H1 (cell line): ENCODE measurements around the gene KCNC3. TPM values are rescaled to one million over a fixed set of nuclear protein-coding genes. Genes with fewer than 3 reads are reported as not detected.

ENCODE experiments used
- CTCF ChIA-PET: fragments of 300-600 bp; sonication (Branson Sonifier 250); formaldehyde crosslinking; loops from one replicate; lab custom pipeline; 2021; ENCODE audit not compliant: partially characterized antibody; lab: Charles Lee
- POLR2A ChIA-PET: fragments of 300-600 bp; sonication (Branson Sonifier 250); formaldehyde crosslinking; loops from one replicate; lab custom pipeline; 2021; ENCODE audit warnings: inconsistent platforms; ENCODE audit not compliant: partially characterized antibody; lab: Charles Lee
- DNase-seq, 2 experiments: peaks; one replicate each; pipeline versions ENCODE4 v3.0.0 to v3.0.0-alpha.2; 2010 to 2022; ENCODE audit warnings: low spot score in 2 of 2, low read depth in 1 of 2, mixed read lengths in 1 of 2
- FAIRE-seq: peaks from 2 replicates; lab custom pipeline; 2011; peaks lifted over from hg19 to GRCh38; lab: Jason Lieb, UNC
- H2AFZ ChIP-seq: 2 replicates; pipeline ENCODE4 v1.8.1; 2012; ENCODE audit warnings: low read length, inconsistent platforms
- H2AK5ac ChIP-seq: 2 replicates; pipeline ENCODE4 v1.6.1; 2013; ENCODE audit warnings: low read depth, low read length
- H2BK120ac ChIP-seq: replicated peaks from 2 replicates; pipeline ENCODE3; 2013; ENCODE audit warnings: low read depth, low read length, inconsistent platforms
- H2BK12ac ChIP-seq: 2 replicates; pipeline ENCODE4 v1.6.1; 2013; ENCODE audit warnings: low read depth, low read length
- H2BK15ac ChIP-seq: 2 replicates; pipeline ENCODE4 v1.6.1; 2013; ENCODE audit warnings: low read length
- H2BK20ac ChIP-seq: 2 replicates; pipeline ENCODE4 v1.6.1; 2013; ENCODE audit warnings: low read length
- H2BK5ac ChIP-seq: 2 replicates; pipeline ENCODE4 v1.6.1; 2013; ENCODE audit warnings: low read depth, low read length
- H3K14ac ChIP-seq: 2 replicates; pipeline ENCODE4 v1.6.1; 2013; ENCODE audit warnings: inconsistent platforms; ENCODE audit not compliant: insufficient read length
- H3K18ac ChIP-seq: 2 replicates; pipeline ENCODE4 v1.6.1; 2013; ENCODE audit warnings: low read length; ENCODE audit errors: extremely low read depth
- H3K23ac ChIP-seq: 2 replicates; pipeline ENCODE4 v1.6.1; 2013; ENCODE audit warnings: inconsistent platforms; ENCODE audit not compliant: insufficient read length
- H3K23me2 ChIP-seq: 2 replicates; pipeline ENCODE4 v1.6.1; 2013; ENCODE audit warnings: low read depth, low read length
- H3K27ac ChIP-seq: 2 replicates; pipeline ENCODE4 v1.6.1; 2011; ENCODE audit warnings: low read depth, low read length, inconsistent platforms
- H3K27me3 ChIP-seq, 4 experiments: replicated peaks in 1 of 4; 1 replicate in 1 of 4; 2 replicates in 3 of 4; pipeline versions ENCODE4 v1.6.1 to v1.8.1; 2011 to 2013; ENCODE audit warnings: low read length in 3 of 4, mild to moderate bottlenecking in 3 of 4, inconsistent platforms in 2 of 4, mixed read lengths in 2 of 4, moderate library complexity in 1 of 4; ENCODE audit not compliant: control insufficient read depth in 3 of 4, insufficient read depth in 3 of 4; ENCODE audit errors: extremely low read depth in 1 of 4
- H3K36me3 ChIP-seq, 4 experiments: 2 replicates each; pipeline versions ENCODE4 v1.6.1 to v1.8.1; 2011 to 2013; ENCODE audit warnings: mild to moderate bottlenecking in 4 of 4, low read length in 3 of 4, moderate library complexity in 2 of 4, control low read depth in 1 of 4, inconsistent platforms in 1 of 4; ENCODE audit not compliant: insufficient read depth in 4 of 4, control insufficient read depth in 2 of 4
- H3K4ac ChIP-seq: replicated peaks from 2 replicates; pipeline ENCODE3; 2013; ENCODE audit warnings: low read length, low read depth, mixed read lengths, inconsistent platforms; ENCODE audit not compliant: insufficient read length
- H3K4me1 ChIP-seq, 4 experiments: replicated peaks in 1 of 4; 1 replicate in 1 of 4; 2 replicates in 3 of 4; pipeline versions ENCODE4 v1.6.1 to v1.8.1; 2011 to 2013; ENCODE audit warnings: low read length in 3 of 4, inconsistent platforms in 2 of 4, mixed read lengths in 1 of 4; ENCODE audit not compliant: insufficient read depth in 4 of 4, control insufficient read depth in 3 of 4
- H3K4me2 ChIP-seq, 2 experiments: 2 replicates each; pipeline versions ENCODE4 v1.6.1 to v1.8.1; 2011 to 2013; ENCODE audit warnings: low read depth in 2 of 2, low read length in 2 of 2, control low read depth in 1 of 2, inconsistent platforms in 1 of 2, mild to moderate bottlenecking in 1 of 2; ENCODE audit not compliant: insufficient read depth in 1 of 2
- H3K4me3 ChIP-seq, 4 experiments: fragments of 200-600, 300-600 bp in 1 of 4; sonication (generic), shearing (Covaris generic), sonication (Bioruptor Twin) in 1 of 4; 2 replicates each; pipeline versions ENCODE4 v1.5.1 to v1.8.1; 2011 to 2016; ENCODE audit warnings: low read length in 4 of 4, low read depth in 3 of 4, control low read depth in 2 of 4, inconsistent platforms in 2 of 4, mild to moderate bottlenecking in 2 of 4, mixed read lengths in 1 of 4, moderate library complexity in 1 of 4; ENCODE audit not compliant: insufficient read depth in 2 of 4; ENCODE audit errors: extremely low read depth in 1 of 4
- H3K56ac ChIP-seq: replicated peaks from 2 replicates; pipeline ENCODE3; 2013; ENCODE audit warnings: low read depth, mild to moderate bottlenecking, mixed read lengths, low read length, inconsistent platforms; ENCODE audit not compliant: insufficient read length
- H3K79me1 ChIP-seq: 2 replicates; pipeline ENCODE4 v1.6.1; 2013; ENCODE audit warnings: low read depth, low read length, control low read depth
- H3K79me2 ChIP-seq, 2 experiments: 2 replicates each; pipeline versions ENCODE4 v1.6.1 to v1.8.1; 2012 to 2013; ENCODE audit warnings: low read length in 2 of 2, mild to moderate bottlenecking in 2 of 2, inconsistent platforms in 1 of 2; ENCODE audit not compliant: insufficient read depth in 2 of 2, control insufficient read depth in 1 of 2
- H3K9ac ChIP-seq, 4 experiments: replicated peaks in 1 of 4; 1 replicate in 1 of 4; 2 replicates in 3 of 4; pipeline versions ENCODE4 v1.6.1 to v1.8.1; 2011 to 2013; ENCODE audit warnings: low read depth in 3 of 4, low read length in 3 of 4, control low read depth in 2 of 4, mild to moderate bottlenecking in 2 of 4, moderate library complexity in 2 of 4, inconsistent platforms in 1 of 4; ENCODE audit errors: extremely low read depth in 1 of 4
- H3K9me3 ChIP-seq, 2 experiments: 2 replicates each; pipeline versions ENCODE4 v1.6.1 to v1.8.1; 2012 to 2013; ENCODE audit warnings: mild to moderate bottlenecking in 2 of 2, moderate library complexity in 2 of 2, control low read depth in 1 of 2, inconsistent platforms in 1 of 2, low read depth in 1 of 2, low read length in 1 of 2, mixed read lengths in 1 of 2; ENCODE audit not compliant: insufficient read depth in 2 of 2
- H4K20me1 ChIP-seq, 2 experiments: replicated peaks in 1 of 2; 2 replicates each; pipeline versions ENCODE3 to v1.8.1; 2011 to 2013; ENCODE audit warnings: inconsistent platforms in 2 of 2, low read length in 2 of 2, mild to moderate bottlenecking in 1 of 2; ENCODE audit not compliant: insufficient read depth in 2 of 2, control insufficient read depth in 1 of 2
- H4K5ac ChIP-seq: 2 replicates; pipeline ENCODE4 v1.6.1; 2013; ENCODE audit warnings: low read length, low read depth, mixed read lengths, inconsistent platforms; ENCODE audit not compliant: insufficient read length
- H4K8ac ChIP-seq: 2 replicates; pipeline ENCODE4 v1.8.0; 2013; ENCODE audit warnings: mild to moderate bottlenecking, moderate library complexity, low read length, inconsistent platforms; ENCODE audit not compliant: insufficient read depth; ENCODE audit errors: extremely low read depth
- H4K91ac ChIP-seq: replicated peaks from 2 replicates; pipeline ENCODE3; 2013; ENCODE audit warnings: low read length, mixed read lengths, inconsistent platforms; ENCODE audit not compliant: insufficient read length
- CHD2 ChIP-seq: IDR thresholded peaks from 2 replicates; pipeline ENCODE4 v1.6.1; 2012; ENCODE audit warnings: low read length, improper control_type of control experiment
- RFX5 ChIP-seq: IDR thresholded peaks from 2 replicates; pipeline ENCODE4 v1.6.1; 2011; ENCODE audit warnings: low read depth, low read length, improper control_type of control experiment, borderline replicate concordance
- TEAD4 ChIP-seq: IDR thresholded peaks from 2 replicates; pipeline ENCODE4 v1.6.1; 2012; ENCODE audit warnings: low read depth, low read length, inconsistent platforms, mixed read lengths
- WGBS, 2 experiments: shearing (Covaris generic) in 1 of 2; methylation state at CpG; one replicate each; pipeline versions ENCODE4 v1.1.6 to v1.1.7; 2013 to 2015; ENCODE audit warnings: low lambda C conversion rate in 2 of 2, mixed read lengths in 2 of 2, inconsistent platforms in 1 of 2, low coverage in 1 of 2, missing lambda C conversion rate in 1 of 2; ENCODE audit not compliant: insufficient replicate concordance in 2 of 2, insufficient coverage in 1 of 2, insufficient read length in 1 of 2; ENCODE audit errors: extremely low coverage in 1 of 2, missing lambda C conversion rate in 1 of 2; 5-methylcytosine and 5-hydroxymethylcytosine counted together
- polyA plus RNA-seq, 7 experiments: library from polyadenylated mRNA; depleted of rRNA in 3 of 7; stranded (reverse) in 5 of 7; unstranded in 2 of 7; fragments of >200 nt in 5 of 7; fragments of 200-250 nt in 2 of 7; gene quantifications; 1 replicate in 5 of 7; 2 replicates in 1 of 7; 4 replicates in 1 of 7; pipeline versions ENCODE4 v1.2.1 to v1.2.3, GENCODE V29; 2011 to 2013; ENCODE audit warnings: missing spikeins in 2 of 7, mixed read lengths in 2 of 7
- total RNA-seq: library from RNA; stranded (reverse); fragmentation: NEBNext Ultra II Directional; extraction: Animal tissue kit (Norgen Biotek cat#: 25700); gene quantifications from 2 replicates; pipeline ENCODE4 v1.2.1, GENCODE V29; 2021
- TF ChIP-seq, protein P1 (sequence below), 3 experiments: IDR thresholded peaks; 1 replicate in 2 of 3; 2 replicates in 1 of 3; pipeline versions ENCODE4 v1.5.1 to v1.6.1; 2011; ENCODE audit warnings: low read length in 3 of 3, mild to moderate bottlenecking in 3 of 3, inconsistent platforms in 2 of 3, low read depth in 1 of 3, moderate library complexity in 1 of 3; ENCODE audit not compliant: insufficient read depth in 1 of 3; ENCODE audit errors: control extremely low read depth in 1 of 3

Gene KCNC3
- total and polyA plus RNA-seq, 2 of the 8 experiments (the other 6 are each of a cell fraction or from before 2014, with no cell fraction given): 3.9 to 7.2 TPM

DNA sequence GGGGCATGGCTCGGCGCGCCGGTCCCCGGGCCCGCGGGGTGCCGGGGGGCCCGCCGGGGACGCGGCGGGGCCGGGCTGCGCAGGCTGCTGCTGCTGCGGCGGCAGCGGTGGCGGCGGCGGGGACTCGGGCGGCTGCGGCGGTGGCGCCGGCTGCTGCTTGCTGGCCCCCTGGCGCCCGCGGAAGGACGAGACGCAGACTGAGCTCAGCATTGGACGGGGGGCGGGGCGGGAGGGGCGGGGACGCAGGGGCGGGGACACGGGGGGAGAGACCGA is 368 bp downstream of the KCNC3 start:
- FAIRE-seq (no peak), DNase-seq (no peak)
- Histone ChIP-seq H3K14ac (no peak overlapping the region), H4K5ac (no peak overlapping the region), H4K20me1 (peaks cover 14 to 17% of the 10 kb centered on the region in 2 experiments), H3K27me3 (peaks cover 5 to 15% (median 12%) of the 10 kb centered on the region in 4 experiments; a peak in 6 of 7 replicates), H2AK5ac (no peak overlapping the region), H2BK15ac (no peak overlapping the region), H3K56ac (no peak overlapping the region), H3K23me2 (peaks cover 42% of the 10 kb centered on the region), H2BK12ac (no peak overlapping the region), H3K79me2 (peaks cover 3 to 10% of the 10 kb centered on the region in 2 experiments; a peak in 2 of 4 replicates), H3K9me3 (no peaks in the 10 kb centered on the region), H4K8ac (no peak overlapping the region), H3K4me3 (peak overlapping the region in 2 of 4 experiments; percentile 32 to 66; a peak in 2 of 8 replicates), H2BK120ac (no peak overlapping the region), H2BK5ac (no peak overlapping the region), H3K4ac (no peak overlapping the region), H3K18ac (no peak overlapping the region), H3K23ac (no peak overlapping the region), H3K27ac (no peak overlapping the region), H2BK20ac (no peak overlapping the region), H3K9ac (peak overlapping the region in 1 of 4 experiments; percentile 66; a peak in 2 of 7 replicates), H2AFZ (no peak overlapping the region), H4K91ac (no peak overlapping the region), H3K4me1 (peaks cover 2 to 28% (median 13%) of the 10 kb centered on the region in 4 experiments), H3K79me1 (peaks cover 6% of the 10 kb centered on the region; the same call in 1 of the 2 replicates), H3K4me2 (peak overlapping the region; percentile 75 to 89; a peak in 2 of 4 replicates), H3K36me3 (no peaks in the 10 kb centered on the region; a peak in 1 of 8 replicates)
- WGBS, 2 experiments: 5% methylated on average over 4 of the region's 40 CpGs; no CpG with 5 or more reads in 1 of the 2 experiments
- TF ChIP-seq CHD2 (no peak), TEAD4 (no peak), RFX5 (no peak)
- TF ChIP-seq, protein P1, sequence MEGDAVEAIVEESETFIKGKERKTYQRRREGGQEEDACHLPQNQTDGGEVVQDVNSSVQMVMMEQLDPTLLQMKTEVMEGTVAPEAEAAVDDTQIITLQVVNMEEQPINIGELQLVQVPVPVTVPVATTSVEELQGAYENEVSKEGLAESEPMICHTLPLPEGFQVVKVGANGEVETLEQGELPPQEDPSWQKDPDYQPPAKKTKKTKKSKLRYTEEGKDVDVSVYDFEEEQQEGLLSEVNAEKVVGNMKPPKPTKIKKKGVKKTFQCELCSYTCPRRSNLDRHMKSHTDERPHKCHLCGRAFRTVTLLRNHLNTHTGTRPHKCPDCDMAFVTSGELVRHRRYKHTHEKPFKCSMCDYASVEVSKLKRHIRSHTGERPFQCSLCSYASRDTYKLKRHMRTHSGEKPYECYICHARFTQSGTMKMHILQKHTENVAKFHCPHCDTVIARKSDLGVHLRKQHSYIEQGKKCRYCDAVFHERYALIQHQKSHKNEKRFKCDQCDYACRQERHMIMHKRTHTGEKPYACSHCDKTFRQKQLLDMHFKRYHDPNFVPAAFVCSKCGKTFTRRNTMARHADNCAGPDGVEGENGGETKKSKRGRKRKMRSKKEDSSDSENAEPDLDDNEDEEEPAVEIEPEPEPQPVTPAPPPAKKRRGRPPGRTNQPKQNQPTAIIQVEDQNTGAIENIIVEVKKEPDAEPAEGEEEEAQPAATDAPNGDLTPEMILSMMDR (IDR thresholded peaks at IDR 0.05; ENCODE audit: control extremely low read depth in 1 of 3, insufficient read depth in 1 of 3, low read depth in 1 of 3, low read length in 3 of 3): peak in 1 of 3 experiments; percentile 21; a peak in 1 of 4 replicates
- ChIA-PET POLR2A (interaction anchor here (0.6 to 4.3 kb wide), 9 partner anchors 8 to 66 kb away, joined by 3 to 40 read pairs (median 4); partner anchors contain the start of gene POLD1), CTCF (interaction anchor here (0.8 to 3.0 kb wide), 13 partner anchors 12 to 181 kb away, joined by 3 to 10 read pairs (median 4); no protein-coding TSS in a partner anchor)
